ENCODE results near the gene EPB41L4A. TPM values are rescaled to one million over a fixed set of nuclear protein-coding genes. Genes with fewer than 3 reads are reported as not detected.

The EPB41L4A gene
- total RNA-seq, 1 donor = 0.86 TPM

GRCh38 chr5:112264666-112265065 is 154.4 kb downstream of the EPB41L4A start:
- no peak overlapping the region for H3K4me3 ChIP-seq (ENCODE audit: low read depth, low read length)
- no peak for TF ChIP-seq CTCF (IDR thresholded peaks at IDR 0.05; ENCODE audit: insufficient read depth, low read depth, low read length)
- DNase-seq (ENCODE audit: low read depth) = no peak

GRCh38 chr5:112264151-112264550 is 154.9 kb downstream of the EPB41L4A start:
- TF ChIP-seq CTCF (IDR thresholded peaks at IDR 0.05; ENCODE audit: insufficient read depth, low read depth, low read length) = no peak
- H3K4me3 ChIP-seq (ENCODE audit: low read depth, low read length) = no peak overlapping the region
- DNase-seq (ENCODE audit: low read depth) = no peak

- TF ChIP-seq CTCF (IDR thresholded peaks at IDR 0.05; ENCODE audit: insufficient read depth, low read depth, low read length) = no peak
- H3K4me3 ChIP-seq (ENCODE audit: low read depth, low read length) = no peak overlapping the region
- no peak for DNase-seq (ENCODE audit: low read depth)
Measured at GRCh38 chr5:112263469-112263868, 155.6 kb downstream of the EPB41L4A start.

- no peak overlapping the region for H3K4me3 ChIP-seq (ENCODE audit: low read depth, low read length)
- TF ChIP-seq CTCF (IDR thresholded peaks at IDR 0.05; ENCODE audit: insufficient read depth, low read depth, low read length) = no peak
- no peak for DNase-seq (ENCODE audit: low read depth)
Measured at GRCh38 chr5:112258571-112258970, 160.5 kb downstream of the EPB41L4A start.

GRCh38 chr5:112257976-112258375 is 161.1 kb downstream of the EPB41L4A start:
- DNase-seq (ENCODE audit: low read depth) = no peak
- TF ChIP-seq CTCF (IDR thresholded peaks at IDR 0.05; ENCODE audit: insufficient read depth, low read depth, low read length) = no peak
- H3K4me3 ChIP-seq (ENCODE audit: low read depth, low read length) = no peak overlapping the region

GRCh38 chr5:112257005-112257404 is 162.1 kb downstream of the EPB41L4A start:
- no peak for TF ChIP-seq CTCF (IDR thresholded peaks at IDR 0.05; ENCODE audit: insufficient read depth, low read depth, low read length)
- DNase-seq (ENCODE audit: low read depth) = no peak
- H3K4me3 ChIP-seq (ENCODE audit: low read depth, low read length) = no peak overlapping the region

GRCh38 chr5:112254303-112254702 is 164.8 kb downstream of the EPB41L4A start:
- DNase-seq (ENCODE audit: low read depth) = no peak
- TF ChIP-seq CTCF (IDR thresholded peaks at IDR 0.05; ENCODE audit: insufficient read depth, low read depth, low read length) = no peak

More at GRCh38 chr5:112254303-112254702, 164.8 kb downstream of the EPB41L4A start:
- H3K4me3 ChIP-seq (ENCODE audit: low read depth, low read length) = no peak overlapping the region
